ENCODE data around the gene SRL.

DNA sequence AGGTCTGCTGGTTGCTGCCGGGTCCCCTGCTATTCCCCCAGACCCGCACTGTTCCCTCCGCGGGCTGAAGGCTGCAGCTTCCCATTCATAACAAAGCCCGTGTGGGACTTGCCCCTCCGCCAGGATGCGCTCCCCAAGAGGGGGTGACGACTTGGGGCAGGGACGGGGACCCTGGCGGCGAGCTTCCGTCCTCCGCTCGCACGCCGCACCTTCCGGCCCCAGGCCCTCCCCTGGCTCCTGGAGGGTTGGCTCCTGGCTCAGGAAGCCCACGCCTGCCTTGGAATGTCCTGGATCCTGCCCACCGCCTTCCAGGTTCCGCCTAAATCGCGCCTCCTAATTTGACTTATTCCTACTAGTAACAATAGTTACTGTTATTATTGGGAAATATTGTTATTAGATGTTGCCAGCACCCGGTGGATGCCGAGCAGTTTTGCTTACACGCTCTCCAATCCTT lies 32.0 kb upstream of the SRL start:
- TF ChIP-seq GATA2 (IDR thresholded peaks at IDR 0.05; ENCODE audit: low read depth, low read length): no peak
- TF ChIP-seq GATA3 (IDR thresholded peaks at IDR 0.05; ENCODE audit: low read depth, low read length): no peak

Measured in SH-SY5Y (cell line).